ENCODE results near the gene RETSAT. TPM values are rescaled to one million over a fixed set of nuclear protein-coding genes. Genes with fewer than 3 reads are reported as not detected.

The RETSAT gene
- total and polyA plus RNA-seq, 2 of the 4 experiments (the other 2 are of a cell fraction) = 25.6 to 32.3 TPM

DNA sequence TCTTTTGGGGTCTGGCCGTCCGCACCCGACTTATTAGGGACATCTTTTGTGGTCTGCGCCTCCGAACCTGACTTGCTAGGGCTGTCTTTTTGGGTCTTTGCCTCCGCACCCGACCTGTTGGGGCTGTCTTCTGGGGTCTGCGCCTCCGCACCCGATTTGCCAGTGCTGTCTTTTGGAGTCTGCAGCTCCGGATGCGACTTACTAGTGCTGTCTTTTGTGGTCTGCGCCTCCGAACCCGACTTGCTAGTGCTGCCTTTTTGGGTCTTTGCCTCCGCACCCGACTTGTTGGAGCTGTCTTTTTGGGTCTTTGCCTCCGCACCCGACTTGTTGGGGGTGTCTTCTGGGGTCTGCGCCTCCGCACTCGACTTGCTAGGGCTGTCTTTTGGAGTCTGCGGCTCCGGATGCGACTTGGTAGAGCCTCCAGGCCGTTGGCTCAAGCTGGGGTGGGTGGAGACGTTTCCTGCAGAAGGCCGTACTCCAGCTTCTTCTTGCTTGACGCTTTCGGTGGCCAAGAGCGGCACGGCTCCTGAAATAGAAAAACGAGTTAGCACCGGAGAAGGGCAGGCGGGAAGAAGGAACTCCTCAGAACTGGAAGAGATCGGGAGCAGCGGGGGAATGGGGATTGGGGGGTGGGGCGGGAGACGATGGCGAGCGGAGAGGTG is 27.0 kb downstream of the RETSAT start:
- TF ChIP-seq, protein P1, sequence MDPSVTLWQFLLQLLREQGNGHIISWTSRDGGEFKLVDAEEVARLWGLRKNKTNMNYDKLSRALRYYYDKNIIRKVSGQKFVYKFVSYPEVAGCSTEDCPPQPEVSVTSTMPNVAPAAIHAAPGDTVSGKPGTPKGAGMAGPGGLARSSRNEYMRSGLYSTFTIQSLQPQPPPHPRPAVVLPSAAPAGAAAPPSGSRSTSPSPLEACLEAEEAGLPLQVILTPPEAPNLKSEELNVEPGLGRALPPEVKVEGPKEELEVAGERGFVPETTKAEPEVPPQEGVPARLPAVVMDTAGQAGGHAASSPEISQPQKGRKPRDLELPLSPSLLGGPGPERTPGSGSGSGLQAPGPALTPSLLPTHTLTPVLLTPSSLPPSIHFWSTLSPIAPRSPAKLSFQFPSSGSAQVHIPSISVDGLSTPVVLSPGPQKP (IDR thresholded peaks at IDR 0.05; ENCODE audit: borderline replicate concordance, low read depth, low read length) = no peak
- 0 out of 2 replicates have a peak, but pooled peaks have one; percentile 25 for TF ChIP-seq MXI1 (IDR thresholded peaks at IDR 0.05; ENCODE audit: borderline replicate concordance, low read depth, low read length)
- CTCF ChIA-PET = interaction anchor here (0.6 kb wide), 2 partner anchors 9 to 864 kb away, joined by 3 read pairs; no protein-coding TSS in a partner anchor
- peaks cover 36% of the 10 kb centered on the region for H3K36me3 ChIP-seq (ENCODE audit: control insufficient read depth, insufficient read depth, low read length)

More for the DNA sequence above, 27.0 kb downstream of the RETSAT start:
- intact Hi-C loops (cut with micrococcal nuclease) = loop anchor here (1.0 to 5.0 kb wide), 2 partner anchors 27 to 225 kb away; partner anchors contain the start of genes ELMOD3 and RETSAT
- peak overlapping the region; percentile 10; the same call in 1 of the 2 replicates for H3K18ac ChIP-seq (ENCODE audit: low read depth, low read length)
- H3K4me2 ChIP-seq (ENCODE audit: low read depth, low read length) = peak overlapping the region; percentile 100
- peak overlapping the region; percentile 36 for H4K5ac ChIP-seq (ENCODE audit: low read depth, low read length)
- WGBS, 2 experiments (ENCODE audit: extremely low coverage in 2 of 2, insufficient read length in 1 of 2) = 5% methylated on average over 17 of the region's 41 CpGs; no CpG with 5 or more reads in 1 of the 2 experiments
- no peak overlapping the region; the same call in 2 of the 3 replicates for H2BK15ac ChIP-seq (ENCODE audit: low read depth, low read length)
- DNase-seq (peak; percentile 45), ATAC-seq (ENCODE audit: low read depth) (peak; percentile 43)
- H3K9me1 ChIP-seq (ENCODE audit: insufficient read depth, low read length) = peaks cover 8% of the 10 kb centered on the region
- H2AK5ac ChIP-seq (ENCODE audit: low read depth, low read length) = peak overlapping the region; percentile 70
- H3K79me1 ChIP-seq (ENCODE audit: low read depth in 1 of 2, low read length in 2 of 2) = peaks cover 3 to 57% of the 10 kb centered on the region in 2 experiments
- H2AFZ ChIP-seq (replicated peaks; ENCODE audit: low read length, poor library complexity) = peak overlapping the region; percentile 99
- no peaks in the 10 kb centered on the region for H3K9me3 ChIP-seq (ENCODE audit: control insufficient read depth, insufficient read depth, low read length)
- in situ Hi-C loops (cut with MboI; ENCODE audit: low sequenced_read_pairs) = no loop called here
- peak overlapping the region; percentile 77 for H3K27ac ChIP-seq (ENCODE audit: insufficient read depth, low read length)
- H4K8ac ChIP-seq (ENCODE audit: low read depth in 2 of 2, low read length in 2 of 2) = peak overlapping the region; percentile 90 to 92
- H3K4me3 ChIP-seq (ENCODE audit: insufficient read depth, low read depth, low read length) = peak overlapping the region; percentile 57
- peaks cover 37% of the 10 kb centered on the region for H4K20me1 ChIP-seq (ENCODE audit: insufficient read depth, low read length)
- H3K9ac ChIP-seq (ENCODE audit: low read depth, low read length) = peak overlapping the region; percentile 69
- H3K23ac ChIP-seq (ENCODE audit: low read depth, low read length) = peak overlapping the region; percentile 91
- TSS peak; percentile 95 for BruUV-seq (replicated peaks)
- H3K4ac ChIP-seq (ENCODE audit: low read depth, low read length) = peak overlapping the region; percentile 90
- peaks cover 7% of the 10 kb centered on the region for H3K4me1 ChIP-seq (ENCODE audit: control insufficient read depth, insufficient read depth, low read length)
- peak overlapping the region; percentile 64 for H2BK5ac ChIP-seq (ENCODE audit: low read depth, low read length, poor library complexity, severe bottlenecking)
- H3K27me3 ChIP-seq (ENCODE audit: control insufficient read depth, insufficient read depth, low read length) = no peaks in the 10 kb centered on the region
- H2BK20ac ChIP-seq (ENCODE audit: low read depth, low read length) = no peak overlapping the region
- POLR2A ChIA-PET (ENCODE audit: unreplicated experiment) = interaction anchor here (0.6 to 1.3 kb wide), 3 partner anchors 27 to 284 kb away, joined by 3 to 6 read pairs (median 5); partner anchors contain the start of genes C2orf68, ELMOD3 and RETSAT
- peak overlapping the region; percentile 60 for H2AK9ac ChIP-seq (replicated peaks; ENCODE audit: low read depth, low read length, poor library complexity)
- peak overlapping the region; percentile 72; the same call in 1 of the 2 replicates for H4K91ac ChIP-seq (ENCODE audit: insufficient read depth, low read depth, low read length)
- H3K56ac ChIP-seq (ENCODE audit: extremely low read depth, insufficient read depth, low read length) = peak overlapping the region; percentile 63; the same call in 1 of the 2 replicates
- H3K14ac ChIP-seq (replicated peaks; ENCODE audit: low read depth, low read length) = peak overlapping the region; percentile 94
- dilution Hi-C loops (cut with HindIII; ENCODE audit: low sequenced_read_pairs, unreplicated experiment) = no loop called here
- H2BK120ac ChIP-seq (ENCODE audit: low read depth, low read length) = peak overlapping the region; percentile 58; the same call in 1 of the 2 replicates

Measured in IMR-90 (cell line).